ENCODE measurements around the gene TSGA10. TPM values are rescaled to one million over a fixed set of nuclear protein-coding genes. Genes with fewer than 3 reads are reported as not detected.

Gene TSGA10
- polyA plus RNA-seq, 3 donors = 0.32 to 2.2 (median 0.79) TPM

DNA sequence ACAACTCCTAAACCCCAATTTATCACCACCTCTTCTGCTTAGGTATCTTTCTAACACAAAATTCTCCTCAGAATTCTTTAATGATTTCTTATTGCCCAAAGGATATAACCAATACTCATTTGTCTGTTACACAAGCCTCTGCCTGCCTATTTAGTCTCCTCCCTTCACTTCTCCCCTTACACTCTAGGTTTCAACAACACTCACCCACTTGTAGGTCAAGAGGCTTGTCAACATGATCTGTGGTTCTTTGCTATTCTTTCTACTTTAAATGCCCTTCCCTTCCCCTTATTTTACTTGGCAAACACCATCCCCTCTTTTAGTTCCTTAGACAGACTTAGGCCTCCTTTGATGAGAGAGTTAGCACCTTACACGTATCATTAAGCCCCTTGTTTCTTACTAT, 82.2 kb downstream of the TSGA10 start:
- Histone ChIP-seq H3K36me3 (replicated peaks in 1 of 2; ENCODE audit: control insufficient read depth in 1 of 2, insufficient read depth in 2 of 2, low read length in 2 of 2) (no peaks in the 10 kb centered on the region), H3K4me3 (replicated peaks in 1 of 3; ENCODE audit: low read depth in 2 of 3, low read length in 3 of 3) (no peak overlapping the region), H3K79me2 (ENCODE audit: insufficient read depth, low read length) (no peaks in the 10 kb centered on the region), H3K4me1 (ENCODE audit: control insufficient read depth in 1 of 2, insufficient read depth in 2 of 2, low read length in 2 of 2) (peaks cover 3 to 4% of the 10 kb centered on the region in 2 donors), H3K9me3 (replicated peaks in 1 of 2; ENCODE audit: control insufficient read depth in 1 of 2, insufficient read depth in 1 of 2, low read length in 2 of 2) (no peaks in the 10 kb centered on the region), H4K20me1 (ENCODE audit: insufficient read depth, low read length) (no peaks in the 10 kb centered on the region), H2AFZ (ENCODE audit: insufficient read depth, low read depth, low read length, poor library complexity, severe bottlenecking) (no peak overlapping the region), H3K27ac (ENCODE audit: low read depth in 1 of 2, low read length in 2 of 2) (no peak overlapping the region), H3K4me2 (replicated peaks; ENCODE audit: extremely low read depth, low read length, poor library complexity, severe bottlenecking) (no peak overlapping the region), H3K27me3 (ENCODE audit: control insufficient read depth in 2 of 2, insufficient read depth in 2 of 2, low read length in 2 of 2) (no peaks in the 10 kb centered on the region), H3K9ac (ENCODE audit: insufficient read depth, low read length, poor library complexity, severe bottlenecking) (no peak overlapping the region)
- H3K4me1 Mint-ChIP-seq = peaks cover 9% of the 10 kb centered on the region
- H3K9me3 Mint-ChIP-seq = no peaks in the 10 kb centered on the region
- WGBS (ENCODE audit: insufficient coverage) = no CpG with 5 or more reads among the region's 1 CpG
- H3K4me3 Mint-ChIP-seq = no peak overlapping the region
- TF ChIP-seq, protein P1, sequence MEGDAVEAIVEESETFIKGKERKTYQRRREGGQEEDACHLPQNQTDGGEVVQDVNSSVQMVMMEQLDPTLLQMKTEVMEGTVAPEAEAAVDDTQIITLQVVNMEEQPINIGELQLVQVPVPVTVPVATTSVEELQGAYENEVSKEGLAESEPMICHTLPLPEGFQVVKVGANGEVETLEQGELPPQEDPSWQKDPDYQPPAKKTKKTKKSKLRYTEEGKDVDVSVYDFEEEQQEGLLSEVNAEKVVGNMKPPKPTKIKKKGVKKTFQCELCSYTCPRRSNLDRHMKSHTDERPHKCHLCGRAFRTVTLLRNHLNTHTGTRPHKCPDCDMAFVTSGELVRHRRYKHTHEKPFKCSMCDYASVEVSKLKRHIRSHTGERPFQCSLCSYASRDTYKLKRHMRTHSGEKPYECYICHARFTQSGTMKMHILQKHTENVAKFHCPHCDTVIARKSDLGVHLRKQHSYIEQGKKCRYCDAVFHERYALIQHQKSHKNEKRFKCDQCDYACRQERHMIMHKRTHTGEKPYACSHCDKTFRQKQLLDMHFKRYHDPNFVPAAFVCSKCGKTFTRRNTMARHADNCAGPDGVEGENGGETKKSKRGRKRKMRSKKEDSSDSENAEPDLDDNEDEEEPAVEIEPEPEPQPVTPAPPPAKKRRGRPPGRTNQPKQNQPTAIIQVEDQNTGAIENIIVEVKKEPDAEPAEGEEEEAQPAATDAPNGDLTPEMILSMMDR (IDR thresholded peaks at IDR 0.05) = no peak
- H3K27ac Mint-ChIP-seq = peak overlapping the region in 1 of 7 donors; percentile 0
- no peaks in the 10 kb centered on the region for H3K36me3 Mint-ChIP-seq
- DNase-seq = no peak
- intact Hi-C loops (cut with micrococcal nuclease) = no loop called here
- H3K27me3 Mint-ChIP-seq (ENCODE audit: low read depth in 3 of 3) = peaks cover 0 to 2% (median 0%) of the 10 kb centered on the region in 3 donors

DNA sequence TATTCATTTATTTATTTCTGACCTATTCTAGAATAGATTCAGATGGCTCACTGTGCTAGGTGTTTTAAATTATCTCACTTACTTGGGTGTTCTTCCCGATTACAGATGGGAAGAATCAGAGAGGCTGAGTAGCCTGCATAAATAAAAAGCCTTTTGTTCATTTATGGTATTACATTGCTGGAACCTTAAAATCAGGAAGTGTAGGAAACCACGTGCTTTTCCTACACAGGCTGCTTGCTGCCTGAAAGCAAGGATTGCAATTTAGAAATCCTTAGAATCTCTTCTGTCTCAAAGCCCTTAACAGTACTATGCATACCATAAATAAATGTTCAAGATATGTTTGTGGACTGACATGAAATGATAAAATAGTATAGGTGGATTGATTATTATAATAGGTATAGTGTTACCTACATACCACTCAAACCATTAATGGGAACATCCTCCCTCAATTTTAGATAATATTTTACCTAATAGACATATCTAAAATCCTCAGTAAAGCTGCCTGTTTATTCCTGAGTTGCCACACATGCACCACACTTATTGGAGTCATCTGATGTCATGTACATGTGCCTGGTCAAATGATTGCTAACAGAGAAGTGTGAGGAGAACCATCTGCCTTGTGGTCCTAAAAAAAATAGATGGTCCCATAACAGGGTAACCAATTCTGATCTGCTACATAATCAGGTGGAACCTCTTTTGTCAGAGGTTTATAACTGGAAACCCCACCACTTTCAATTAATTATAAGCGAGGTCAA, 86.7 kb downstream of the TSGA10 start:
- Histone ChIP-seq H3K4me3 (replicated peaks in 1 of 3; ENCODE audit: low read depth in 2 of 3, low read length in 3 of 3) (no peak overlapping the region), H3K9me3 (replicated peaks in 1 of 2; ENCODE audit: control insufficient read depth in 1 of 2, insufficient read depth in 1 of 2, low read length in 2 of 2) (no peaks in the 10 kb centered on the region), H3K27me3 (ENCODE audit: control insufficient read depth in 2 of 2, insufficient read depth in 2 of 2, low read length in 2 of 2) (no peaks in the 10 kb centered on the region), H3K4me1 (ENCODE audit: control insufficient read depth in 1 of 2, insufficient read depth in 2 of 2, low read length in 2 of 2) (peaks cover 9 to 18% of the 10 kb centered on the region in 2 donors), H3K36me3 (replicated peaks in 1 of 2; ENCODE audit: control insufficient read depth in 1 of 2, insufficient read depth in 2 of 2, low read length in 2 of 2) (no peaks in the 10 kb centered on the region), H3K9ac (ENCODE audit: insufficient read depth, low read length, poor library complexity, severe bottlenecking) (no peak overlapping the region), H3K27ac (ENCODE audit: low read depth in 1 of 2, low read length in 2 of 2) (no peak overlapping the region), H3K4me2 (replicated peaks; ENCODE audit: extremely low read depth, low read length, poor library complexity, severe bottlenecking) (no peak overlapping the region), H4K20me1 (ENCODE audit: insufficient read depth, low read length) (no peaks in the 10 kb centered on the region), H3K79me2 (ENCODE audit: insufficient read depth, low read length) (no peaks in the 10 kb centered on the region), H2AFZ (ENCODE audit: insufficient read depth, low read depth, low read length, poor library complexity, severe bottlenecking) (peak overlapping the region; percentile 29)
- peak; percentile 7 to 38 (median 18) for DNase-seq
- TF ChIP-seq, protein P1 (IDR thresholded peaks at IDR 0.05) = peak; percentile 13
- no peak overlapping the region for H3K27ac Mint-ChIP-seq
- peaks cover 6% of the 10 kb centered on the region for H3K4me1 Mint-ChIP-seq
- H3K27me3 Mint-ChIP-seq (ENCODE audit: low read depth in 3 of 3) = no peaks in the 10 kb centered on the region
- WGBS (ENCODE audit: insufficient coverage) = no CpG with 5 or more reads among the region's 3 CpGs
- intact Hi-C loops (cut with micrococcal nuclease) = loop anchor here in 1 of 2 donors (5.0 kb wide), 1 partner anchor 421 kb away; no protein-coding TSS in a partner anchor
- no peaks in the 10 kb centered on the region for H3K36me3 Mint-ChIP-seq
- H3K9me3 Mint-ChIP-seq = no peaks in the 10 kb centered on the region
- H3K4me3 Mint-ChIP-seq = no peak overlapping the region

All from CD14-positive monocyte (primary cell).